Karpas-422 (cell line): ENCODE data around the gene KIF26A. TPM values are rescaled to one million over a fixed set of nuclear protein-coding genes. Genes with fewer than 3 reads are reported as not detected.

Source experiments
- DNase-seq: peaks from one replicate; pipeline ENCODE4 v3.0.0-alpha.2; 2015
- H2AFZ ChIP-seq: fragments of 200-600 bp; sonication (generic); 2 replicates; pipeline ENCODE4 v1.6.1; 2014; ENCODE audit warnings: antibody characterized with exemption, low read length, mixed read lengths
- H3K27ac ChIP-seq: fragments of 200-600 bp; sonication (generic); 2 replicates; pipeline ENCODE4 v1.5.1; 2014; ENCODE audit warnings: mild to moderate bottlenecking, low read length, moderate library complexity
- H3K27me3 ChIP-seq: fragments of 200-600 bp; sonication (generic); 2 replicates; pipeline ENCODE4 v1.6.1; 2014; ENCODE audit warnings: low read length, mixed read lengths
- H3K36me3 ChIP-seq: fragments of 200-600 bp; sonication (generic); 2 replicates; pipeline ENCODE4 v1.6.1; 2014; ENCODE audit warnings: low read length, mixed read lengths; ENCODE audit not compliant: insufficient read depth
- H3K4me1 ChIP-seq: fragments of 200-600 bp; sonication (generic); 2 replicates; pipeline ENCODE4 v1.6.1; 2014; ENCODE audit warnings: mild to moderate bottlenecking, low read length, mixed read lengths
- H3K4me2 ChIP-seq: fragments of 200-600 bp; sonication (generic); 2 replicates; pipeline ENCODE4 v1.6.1; 2014; ENCODE audit warnings: low read length, low read depth, mild to moderate bottlenecking; ENCODE audit not compliant: poor library complexity, severe bottlenecking
- H3K4me3 ChIP-seq: fragments of 200-600 bp; sonication (generic); 2 replicates; pipeline ENCODE4 v1.5.1; 2014; ENCODE audit warnings: mild to moderate bottlenecking, antibody characterized with exemption, low read length, mixed read lengths
- H3K79me2 ChIP-seq: fragments of 200-600 bp; sonication (generic); 2 replicates; pipeline ENCODE4 v1.6.1; 2014; ENCODE audit warnings: mild to moderate bottlenecking, low read length, mixed read lengths
- H3K9ac ChIP-seq: fragments of 200-600 bp; sonication (generic); 2 replicates; pipeline ENCODE4 v1.6.0; 2014; ENCODE audit warnings: low read length
- H3K9me2 ChIP-seq: fragments of 200-600 bp; sonication (generic), shearing (Covaris generic); replicated peaks from 2 replicates; pipeline ENCODE4 v1.6.0; 2014; ENCODE audit warnings: mild to moderate bottlenecking, low read length, moderate library complexity; ENCODE audit not compliant: insufficient read depth
- H3K9me3 ChIP-seq: fragments of 300-700, 200-600 bp; sonication (generic); 2 replicates; pipeline ENCODE4 v1.6.1; 2014; ENCODE audit warnings: low read length, mixed read lengths
- H4K20me1 ChIP-seq: fragments of 200-600 bp; sonication (generic); 2 replicates; pipeline ENCODE4 v1.6.1; 2014; ENCODE audit warnings: mild to moderate bottlenecking, antibody characterized with exemption, low read length, low read depth; ENCODE audit not compliant: insufficient read depth
- total RNA-seq: library from RNA; depleted of rRNA; stranded (reverse); fragments of >200 nt; shearing (Covaris generic); gene quantifications from 2 replicates; pipeline ENCODE4 v1.2.3, GENCODE V29; 2014; ENCODE audit warnings: low replicate concordance

KIF26A gene
- total RNA-seq, 1 experiment from 2014 or later = not detected

DNA sequence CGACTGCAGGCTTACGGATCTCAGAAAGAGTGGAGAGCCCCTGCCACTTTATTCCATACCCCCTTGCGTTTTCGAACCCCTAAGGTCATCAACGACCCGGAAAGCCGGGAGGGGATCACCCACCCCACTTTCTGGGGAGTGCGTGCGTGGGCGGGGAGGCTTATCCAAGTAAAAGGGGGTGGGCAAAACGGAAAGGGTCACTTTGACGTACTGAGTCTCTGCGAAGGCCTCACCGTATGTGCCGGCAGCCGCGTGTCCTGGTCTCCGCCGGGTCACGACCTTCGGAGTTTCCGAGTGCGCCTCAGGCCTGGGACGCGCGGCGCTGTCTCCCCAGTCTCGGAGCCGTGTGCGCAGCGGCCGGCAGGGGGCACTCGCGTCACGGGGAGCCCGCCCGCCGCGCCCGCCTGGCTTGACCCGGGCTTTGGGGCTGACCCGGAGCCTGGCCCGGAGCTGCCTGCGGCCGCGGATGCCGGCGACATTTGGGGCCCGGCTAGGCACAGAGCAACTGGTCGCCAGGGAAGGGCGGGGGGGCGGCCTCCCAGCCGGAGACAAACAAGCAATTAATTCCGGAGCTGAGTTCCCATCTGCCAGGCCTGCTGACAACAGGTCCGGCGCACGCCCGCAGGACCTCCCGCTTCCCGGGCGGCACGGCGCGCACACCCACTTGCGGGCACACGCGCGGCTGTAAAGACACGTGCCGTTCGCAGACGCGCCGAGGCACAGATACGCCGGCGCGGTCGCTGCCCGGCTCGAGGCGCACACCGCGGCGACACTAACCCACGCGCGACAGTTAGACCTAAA, 890 bp upstream of the KIF26A start:
- Histone ChIP-seq H3K27ac (no peak overlapping the region), H3K4me1 (no peaks in the 10 kb centered on the region), H2AFZ (no peak overlapping the region), H3K9ac (no peak overlapping the region), H4K20me1 (0 out of 2 replicates have a peak, but pooled peaks cover 10% of the 10 kb centered on the region), H3K4me3 (no peak overlapping the region), H3K27me3 (no peaks in the 10 kb centered on the region), H3K9me3 (no peaks in the 10 kb centered on the region), H3K79me2 (no peaks in the 10 kb centered on the region), H3K9me2 (no peaks in the 10 kb centered on the region), H3K36me3 (no peaks in the 10 kb centered on the region), H3K4me2 (no peak overlapping the region)
- DNase-seq = peak; percentile 84

DNA sequence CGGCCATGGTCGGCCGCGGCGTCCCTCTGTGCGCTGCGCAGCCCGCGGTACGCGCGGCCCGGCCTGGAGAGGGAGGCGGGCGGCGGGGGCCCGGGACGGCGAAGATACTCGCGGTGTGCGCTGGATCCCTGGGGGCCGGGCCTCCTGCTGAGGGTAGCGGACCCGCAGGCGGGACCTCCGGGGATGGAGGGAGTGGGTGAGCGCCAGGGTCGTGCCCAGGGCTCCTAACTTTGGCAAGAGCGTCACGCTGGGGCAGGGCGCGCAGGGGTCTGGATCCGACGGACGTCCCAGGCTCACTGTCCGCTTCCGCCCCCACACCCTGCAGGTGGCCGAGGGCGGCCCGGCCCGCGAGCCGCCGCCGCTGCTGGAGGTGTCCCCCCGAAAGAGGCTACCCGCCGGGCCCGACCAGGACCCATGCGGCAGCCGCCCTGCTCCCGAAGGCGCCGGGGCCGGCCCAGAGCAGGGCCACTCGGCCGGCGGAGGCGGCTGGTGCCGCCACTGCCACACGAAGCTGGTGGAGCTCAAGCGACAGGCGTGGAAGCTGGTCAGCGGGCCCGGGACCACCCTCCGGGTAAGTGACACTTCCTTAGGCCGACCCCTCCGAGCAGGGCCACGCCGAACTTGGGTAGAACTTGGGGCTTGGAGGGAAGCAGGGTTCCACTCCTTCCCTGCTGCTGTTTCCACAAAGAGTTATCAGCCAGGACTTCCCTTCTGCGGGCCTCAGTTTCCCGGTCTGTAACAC, 502 bp downstream of the KIF26A start:
- no peak overlapping the region for H3K9ac ChIP-seq
- DNase-seq = no peak

DNA sequence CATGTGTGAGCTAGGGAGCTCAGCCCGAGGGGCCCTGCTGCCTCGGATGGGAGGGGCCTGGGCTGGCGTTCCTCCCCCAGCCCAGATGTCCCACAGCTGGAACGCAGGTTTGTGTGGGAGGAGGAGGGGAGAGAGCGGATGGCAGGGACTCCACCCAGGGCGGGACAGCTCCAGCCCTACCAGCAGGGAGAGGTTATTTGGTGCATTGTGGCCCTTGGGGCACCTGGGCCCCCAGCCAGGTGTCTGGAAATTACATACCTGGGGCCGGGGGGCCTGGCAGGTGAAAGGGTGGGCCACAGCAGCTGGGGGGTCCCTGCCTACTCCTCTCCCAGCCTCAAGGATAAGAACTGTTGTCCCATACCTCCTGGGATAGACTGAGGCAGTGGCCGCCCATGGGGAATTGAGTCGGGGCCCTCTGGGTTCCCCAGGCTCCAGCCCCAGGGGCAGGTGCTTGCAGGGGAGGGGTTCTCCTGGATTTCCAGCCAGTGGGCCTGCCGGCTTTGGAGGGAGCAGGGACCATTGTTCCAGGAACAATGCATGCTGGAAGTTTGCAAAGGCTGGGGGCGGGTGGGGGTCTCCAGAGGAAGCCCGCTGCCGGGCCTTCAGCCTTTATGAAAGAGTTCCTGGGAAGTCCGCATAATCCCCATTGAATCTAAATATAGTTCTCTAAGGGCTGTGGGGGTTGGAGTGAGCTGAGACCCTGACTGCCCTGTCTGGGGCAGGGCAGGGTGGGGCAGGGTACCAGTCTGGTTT, 1.2 kb downstream of the KIF26A start:
- Histone ChIP-seq H3K4me3 (no peak overlapping the region), H3K4me2 (no peak overlapping the region), H3K27me3 (no peaks in the 10 kb centered on the region), H3K79me2 (no peaks in the 10 kb centered on the region), H3K36me3 (no peaks in the 10 kb centered on the region), H3K9me2 (no peaks in the 10 kb centered on the region), H4K20me1 (0 out of 2 replicates have a peak, but pooled peaks cover 17% of the 10 kb centered on the region), H3K9me3 (no peaks in the 10 kb centered on the region), H2AFZ (no peak overlapping the region), H3K9ac (no peak overlapping the region), H3K27ac (no peak overlapping the region), H3K4me1 (no peaks in the 10 kb centered on the region)
- no peak for DNase-seq

More for the DNA sequence above, 502 bp downstream of the KIF26A start:
- no peaks in the 10 kb centered on the region for H3K9me2 ChIP-seq
- no peaks in the 10 kb centered on the region for H3K4me1 ChIP-seq
- H4K20me1 ChIP-seq = 0 out of 2 replicates have a peak, but pooled peaks cover 11% of the 10 kb centered on the region
- no peak overlapping the region for H3K27ac ChIP-seq
- no peaks in the 10 kb centered on the region for H3K9me3 ChIP-seq
- H3K4me3 ChIP-seq = no peak overlapping the region
- H3K36me3 ChIP-seq = no peaks in the 10 kb centered on the region
- H3K27me3 ChIP-seq = no peaks in the 10 kb centered on the region
- no peaks in the 10 kb centered on the region for H3K79me2 ChIP-seq
- no peak overlapping the region for H2AFZ ChIP-seq
- H3K4me2 ChIP-seq = no peak overlapping the region

DNA sequence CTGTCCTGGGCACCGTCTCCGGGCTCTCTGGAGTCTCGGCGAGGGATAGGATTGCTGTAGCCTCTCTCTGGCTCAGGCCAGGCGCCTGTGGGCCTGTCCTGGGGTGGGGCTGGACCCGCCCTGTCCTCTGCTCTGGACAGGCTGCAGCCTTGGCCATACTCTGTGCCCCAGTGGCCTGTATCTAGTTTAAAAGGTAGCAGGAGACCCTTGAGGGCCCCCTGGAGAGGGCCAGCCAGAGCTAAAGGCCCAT, 1.8 kb downstream of the KIF26A start:
- Histone ChIP-seq H3K36me3 (no peaks in the 10 kb centered on the region), H4K20me1 (0 out of 2 replicates have a peak, but pooled peaks cover 17% of the 10 kb centered on the region), H3K79me2 (no peaks in the 10 kb centered on the region), H3K4me2 (no peak overlapping the region), H3K9ac (no peak overlapping the region), H3K4me1 (no peaks in the 10 kb centered on the region), H3K9me2 (no peaks in the 10 kb centered on the region), H2AFZ (no peak overlapping the region), H3K4me3 (no peak overlapping the region), H3K27ac (no peak overlapping the region), H3K27me3 (no peaks in the 10 kb centered on the region), H3K9me3 (no peaks in the 10 kb centered on the region)
- DNase-seq = no peak

DNA sequence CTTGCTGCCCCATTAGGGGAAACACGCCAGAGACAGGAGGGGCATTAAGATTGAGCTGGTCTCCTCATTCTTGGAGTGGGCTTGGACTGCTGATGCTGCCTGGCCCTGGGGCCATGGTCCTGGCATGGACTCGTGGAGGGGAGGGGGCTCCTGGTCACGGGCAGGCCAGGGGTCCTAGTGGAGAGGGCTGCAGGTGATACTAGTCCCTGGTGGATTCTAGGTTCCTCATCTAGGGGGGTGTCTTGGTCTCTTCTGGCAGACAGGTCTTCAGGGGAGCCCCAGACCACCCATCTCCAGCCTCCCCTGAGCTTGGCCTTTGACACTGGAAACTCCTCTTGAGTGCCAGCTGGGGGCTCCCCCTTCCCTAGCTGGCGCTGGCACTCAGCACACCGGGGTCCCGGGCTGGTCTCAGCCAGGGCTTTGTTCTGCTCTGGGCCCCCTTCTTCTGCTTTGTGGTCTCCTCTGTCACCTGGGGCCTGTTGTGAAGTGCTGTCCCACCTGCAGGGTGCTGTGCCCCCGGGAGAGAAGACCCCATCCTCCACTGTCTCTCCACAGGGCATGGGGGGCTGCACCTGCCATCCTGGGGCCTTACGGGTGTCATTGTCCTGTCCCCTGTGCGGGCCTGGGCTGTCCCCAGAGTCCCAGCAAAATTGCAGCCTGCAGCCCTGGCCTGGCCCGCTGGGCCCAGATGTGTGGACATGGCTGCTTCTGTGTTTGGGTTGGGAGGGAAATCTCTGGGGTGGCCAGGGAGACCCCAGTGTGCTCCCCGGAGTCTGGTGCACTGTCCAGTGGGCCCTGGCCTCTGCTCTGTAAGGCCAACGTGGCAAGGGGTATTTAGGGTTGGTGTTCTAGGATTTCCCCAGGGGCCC, 2.3 kb downstream of the KIF26A start:
- H3K9me3 ChIP-seq = no peaks in the 10 kb centered on the region
- DNase-seq = no peak
- H3K27me3 ChIP-seq = no peaks in the 10 kb centered on the region
- no peaks in the 10 kb centered on the region for H3K36me3 ChIP-seq
- H3K27ac ChIP-seq = no peak overlapping the region
- H4K20me1 ChIP-seq = 0 out of 2 replicates have a peak, but pooled peaks cover 14% of the 10 kb centered on the region
- H3K4me2 ChIP-seq = no peak overlapping the region
- no peaks in the 10 kb centered on the region for H3K79me2 ChIP-seq
- no peak overlapping the region for H3K9ac ChIP-seq
- no peak overlapping the region for H2AFZ ChIP-seq
- H3K9me2 ChIP-seq = no peaks in the 10 kb centered on the region
- no peaks in the 10 kb centered on the region for H3K4me1 ChIP-seq
- no peak overlapping the region for H3K4me3 ChIP-seq

DNA sequence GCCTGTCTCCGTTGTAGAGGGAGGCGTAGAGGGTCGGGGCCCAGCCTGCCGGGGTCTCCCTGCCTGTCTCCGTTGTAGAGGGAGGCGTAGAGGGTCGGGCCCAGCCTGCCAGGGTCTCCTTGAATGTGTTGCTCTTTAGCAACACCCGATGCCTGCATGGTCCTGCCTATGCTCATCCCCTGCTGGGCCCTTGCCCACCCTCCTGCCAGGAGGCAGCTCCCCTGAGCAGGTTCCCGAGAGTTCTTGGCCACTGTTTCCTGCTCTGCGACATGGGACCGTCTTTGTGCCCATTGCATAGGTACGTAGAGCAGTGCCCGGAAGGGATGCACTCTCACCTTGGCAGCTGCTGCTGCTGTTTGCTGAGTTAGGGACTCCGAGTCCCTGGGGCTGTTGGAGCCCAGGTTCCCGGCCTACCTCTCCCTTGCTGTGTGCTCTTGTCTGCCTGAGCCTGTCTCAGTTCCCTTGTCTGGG, 3.3 kb downstream of the KIF26A start:
- Histone ChIP-seq H3K27ac (no peak overlapping the region), H3K36me3 (no peaks in the 10 kb centered on the region), H3K4me3 (no peak overlapping the region), H3K79me2 (no peaks in the 10 kb centered on the region), H3K4me1 (no peaks in the 10 kb centered on the region), H3K9me3 (no peaks in the 10 kb centered on the region), H3K9me2 (no peaks in the 10 kb centered on the region), H4K20me1 (0 out of 2 replicates have a peak, but pooled peaks cover 14% of the 10 kb centered on the region), H2AFZ (no peak overlapping the region), H3K9ac (no peak overlapping the region), H3K27me3 (no peaks in the 10 kb centered on the region), H3K4me2 (no peak overlapping the region)
- DNase-seq = no peak

DNA sequence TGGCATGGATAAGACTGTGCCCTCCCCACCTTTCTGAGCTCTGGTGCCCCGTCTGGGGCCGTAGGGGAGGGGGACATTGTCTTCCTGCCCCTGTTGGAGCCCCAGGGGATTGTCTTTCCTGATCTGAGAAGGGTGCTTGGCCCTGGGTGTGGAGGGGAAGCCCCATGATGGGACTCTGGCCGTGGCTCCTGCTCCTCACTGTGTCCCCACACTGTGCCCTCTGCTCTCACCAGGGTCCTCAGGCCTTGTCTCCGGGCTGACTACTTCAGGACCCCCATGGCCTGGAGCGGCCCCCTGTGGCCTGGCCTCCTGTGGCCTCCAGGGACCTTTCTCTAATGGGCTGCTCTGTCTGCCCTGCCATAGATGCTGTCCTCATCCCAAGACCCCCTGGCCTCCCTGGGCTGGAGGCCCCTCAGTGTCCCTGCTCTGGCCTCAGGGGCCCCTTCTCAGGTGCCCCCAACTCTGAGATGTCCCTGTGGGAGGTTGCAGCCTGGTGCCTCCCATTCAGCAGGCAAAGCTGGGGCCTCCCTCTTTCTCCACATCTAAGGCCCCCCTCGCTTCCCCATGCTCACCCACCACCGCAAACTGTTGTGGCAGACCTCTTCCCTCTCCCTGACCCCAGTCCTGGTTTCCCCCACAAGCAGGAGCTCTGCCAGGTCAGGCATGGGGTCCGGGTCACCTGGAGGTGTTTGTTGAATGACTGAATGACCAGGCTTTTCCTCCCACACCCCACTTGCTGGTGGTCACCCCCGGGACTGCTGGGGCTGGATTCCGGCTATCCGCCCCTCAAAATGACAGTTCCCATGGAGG, 4.0 kb downstream of the KIF26A start:
- Histone ChIP-seq H3K4me2 (no peak overlapping the region), H4K20me1 (0 out of 2 replicates have a peak, but pooled peaks cover 14% of the 10 kb centered on the region), H3K4me3 (no peak overlapping the region), H3K4me1 (no peaks in the 10 kb centered on the region), H3K27me3 (no peaks in the 10 kb centered on the region), H3K79me2 (no peaks in the 10 kb centered on the region), H3K36me3 (no peaks in the 10 kb centered on the region), H3K9me2 (no peaks in the 10 kb centered on the region), H2AFZ (no peak overlapping the region), H3K9ac (no peak overlapping the region), H3K27ac (no peak overlapping the region), H3K9me3 (no peaks in the 10 kb centered on the region)
- DNase-seq = no peak
